HepG2 (cell line): Measurements from ENCODE around the gene GMPR.

Experiments
- CREM ChIP-seq, 2 experiments: sonication (generic) in 1 of 2; formaldehyde crosslinking in 1 of 2; IDR thresholded peaks; 2 replicates each; pipeline versions ENCODE4 v1.4.0 to v1.6.1; 2016 to 2020; ENCODE audit warnings: antibody characterized with exemption in 1 of 2, mild to moderate bottlenecking in 1 of 2, missing genetic modification reagents in 1 of 2
- CTCF ChIP-seq: sonication (generic); formaldehyde crosslinking; IDR thresholded peaks from 2 replicates; pipeline ENCODE4 v1.5.0; 2020; ENCODE audit warnings: mild to moderate bottlenecking, missing genetic modification reagents, moderate library complexity
- EP300 ChIP-seq, 3 experiments: sonication (generic) in 1 of 3; formaldehyde crosslinking in 1 of 3; IDR thresholded peaks; 2 replicates each; pipeline versions ENCODE4 v1.5.1 to v1.6.1; 2011 to 2020; ENCODE audit warnings: low read depth in 2 of 3, low read length in 2 of 3, borderline replicate concordance in 1 of 3, improper control_type of control experiment in 1 of 3, mild to moderate bottlenecking in 1 of 3, missing genetic modification reagents in 1 of 3, moderate library complexity in 1 of 3
- FOXO4 ChIP-seq: sonication (generic); formaldehyde crosslinking; conservative IDR thresholded peaks from 2 replicates; pipeline ENCODE4 v1.8.1; 2023; ENCODE audit warnings: missing genetic modification reagents
- NR2F1 ChIP-seq, 2 experiments: fragments of 450-650 bp in 1 of 2; formaldehyde crosslinking in 1 of 2; IDR thresholded peaks; 2 replicates each; pipeline versions ENCODE4 v1.5.0 to v1.6.1; 2016 to 2020; ENCODE audit warnings: mild to moderate bottlenecking in 1 of 2, missing compliant biosample characterization in 1 of 2, missing genetic modification reagents in 1 of 2, moderate library complexity in 1 of 2
- POLR2A ChIP-seq, 2 experiments: IDR thresholded peaks; 2 replicates each; pipeline ENCODE4 v1.6.1; 2011; ENCODE audit warnings: low read depth in 2 of 2, low read length in 2 of 2, mild to moderate bottlenecking in 1 of 2, moderate library complexity in 1 of 2; ENCODE audit not compliant: insufficient read depth in 1 of 2
- POLR2AphosphoS5 ChIP-seq: IDR thresholded peaks from 2 replicates; pipeline ENCODE4 v1.6.1; 2012; ENCODE audit warnings: low read depth, low read length
- ZBTB1 ChIP-seq: sonication (generic); formaldehyde crosslinking; IDR thresholded peaks from 2 replicates; pipeline ENCODE4 v1.4.0; 2020; ENCODE audit warnings: missing genetic modification reagents, borderline replicate concordance
- ZNF124 ChIP-seq: sonication (generic); formaldehyde crosslinking; IDR thresholded peaks from 2 replicates; pipeline ENCODE4 v1.4.0; 2020; ENCODE audit warnings: missing genetic modification reagents

GRCh38 chr6:16196260-16196983 lies 42.0 kb upstream of the GMPR start:
- no peak for TF ChIP-seq CTCF
- TF ChIP-seq NR2F1 (CRISPR knock-in tag; IDR thresholded peaks at IDR 0.05) = no peak
- TF ChIP-seq POLR2AphosphoS5 = no peak
- TF ChIP-seq POLR2A (IDR thresholded peaks at IDR 0.05; ENCODE audit: insufficient read depth in 1 of 2, low read depth in 2 of 2, low read length in 2 of 2) = no peak
- TF ChIP-seq CREM (IDR thresholded peaks at IDR 0.05) = no peak
- TF ChIP-seq CREM (CRISPR knock-in tag; IDR thresholded peaks at IDR 0.05) = no peak
- TF ChIP-seq ZNF124 (CRISPR knock-in tag) = no peak
- no peak for TF ChIP-seq ZBTB1 (CRISPR knock-in tag)
- TF ChIP-seq FOXO4 (CRISPR knock-in tag) = no peak
- TF ChIP-seq EP300 (IDR thresholded peaks at IDR 0.05; ENCODE audit: low read depth in 2 of 2, low read length in 2 of 2) = no peak
- TF ChIP-seq EP300 (CRISPR knock-in tag; IDR thresholded peaks at IDR 0.05; ENCODE audit: borderline replicate concordance) = no peak
